Right ventricle myocardium superior (tissue), 1 donor: ENCODE measurements around the gene DCLK1. TPM values are rescaled to one million over a fixed set of nuclear protein-coding genes. Genes with fewer than 3 reads are reported as not detected.
A peak's percentile ranks its signal among the peaks of the same experiment; 100 is the strongest.

Experiments
- ATAC-seq: fragments of 200-7000 bp; cut with Tn5 transposase; one replicate; pipeline ENCODE4 v1.9.1; 2020; ENCODE audit warnings: mild to moderate bottlenecking; ENCODE audit not compliant: poor library complexity
- DNase-seq: peaks from one replicate; pipeline ENCODE4 v3.0.0-alpha.2; 2020
- intact Hi-C: fragments of 100-400 bp; cut with DNase I; formaldehyde crosslinking; loops from one replicate; pipeline ENCODE4 v1.11.2; 2022
- total RNA-seq: library from RNA; stranded (reverse); fragmentation: NEBNext Ultra II Directional; extraction: Animal tissue kit (Norgen Biotek cat#: 25700); gene quantifications from one replicate; pipeline ENCODE4 v1.2.1, GENCODE V29; 2021
- donor health status: DM: no; HTN: yes; CAD: no; lungs with severe emphysema.

Gene DCLK1
- total RNA-seq, 1 donor from 2014 or later: 12.7 TPM

DNA sequence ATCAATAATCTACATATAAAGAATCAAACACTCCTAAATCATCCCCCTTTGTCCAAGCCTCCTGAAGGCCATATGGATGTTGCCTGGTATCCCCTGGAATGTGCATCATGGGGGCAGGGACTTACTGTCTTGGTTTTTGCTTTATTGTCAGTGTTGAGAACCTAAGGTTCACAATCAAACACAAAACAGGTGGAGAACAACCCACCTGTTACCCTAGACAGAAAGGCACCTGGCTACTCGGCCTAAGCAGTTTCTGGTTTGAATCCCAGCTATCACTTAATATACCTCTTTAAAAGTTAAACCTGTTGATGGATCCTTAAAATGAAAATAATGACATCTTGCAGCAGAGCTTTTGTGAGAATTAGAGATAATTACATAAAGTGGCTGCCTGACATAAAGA, 68.9 kb downstream of the DCLK1 start:
- DNase-seq (no peak), ATAC-seq (no peak)
- intact Hi-C loops: loop anchor here (10.0 kb wide), 1 partner anchor 67 kb away; no protein-coding TSS in a partner anchor

DNA sequence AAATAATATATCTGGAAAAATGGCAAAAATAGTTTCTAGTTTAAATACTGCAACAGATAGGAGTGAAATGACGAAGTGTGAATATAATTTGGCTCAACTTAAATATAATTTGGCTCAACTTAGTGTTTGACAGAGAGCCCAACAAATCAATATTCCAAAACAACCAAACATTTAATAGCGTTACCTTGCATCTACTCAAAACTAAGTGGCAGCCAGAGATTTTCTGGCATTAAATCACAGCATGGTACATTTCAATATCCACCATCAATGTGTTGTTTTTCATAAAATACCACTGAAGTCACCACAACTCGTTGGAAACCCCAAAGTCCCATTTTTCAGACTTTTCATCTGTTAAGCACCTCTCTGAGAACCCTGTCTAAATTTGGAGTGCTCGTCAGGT, 69.6 kb downstream of the DCLK1 start:
- DNase-seq (no peak), ATAC-seq (no peak)

DNA sequence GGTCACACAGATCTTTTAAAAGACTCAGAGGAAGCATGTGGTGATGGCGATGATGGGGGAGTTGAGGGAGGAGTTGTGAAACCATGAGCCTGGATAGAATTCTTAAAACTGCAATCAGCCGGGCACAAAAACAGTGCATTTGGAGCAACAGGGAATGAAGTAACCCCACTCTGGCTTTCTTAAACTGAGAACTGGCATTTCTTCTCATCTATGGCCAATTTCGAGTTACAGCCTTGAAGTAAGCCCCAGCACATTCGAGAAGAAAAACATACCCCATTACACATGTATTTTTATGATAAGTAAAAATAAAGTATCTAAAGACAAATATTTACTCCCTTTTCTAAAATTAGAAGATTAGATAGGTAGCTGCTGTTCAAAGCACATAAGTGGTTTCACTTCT, 70.1 kb downstream of the DCLK1 start:
- DNase-seq: no peak
- no peak for ATAC-seq
- intact Hi-C loops: loop anchor here (10.0 kb wide), 1 partner anchor 66 kb away; no protein-coding TSS in a partner anchor

More for the DNA sequence above, 69.6 kb downstream of the DCLK1 start:
- intact Hi-C loops: loop anchor here (10.0 kb wide), 1 partner anchor 67 kb away; no protein-coding TSS in a partner anchor

DNA sequence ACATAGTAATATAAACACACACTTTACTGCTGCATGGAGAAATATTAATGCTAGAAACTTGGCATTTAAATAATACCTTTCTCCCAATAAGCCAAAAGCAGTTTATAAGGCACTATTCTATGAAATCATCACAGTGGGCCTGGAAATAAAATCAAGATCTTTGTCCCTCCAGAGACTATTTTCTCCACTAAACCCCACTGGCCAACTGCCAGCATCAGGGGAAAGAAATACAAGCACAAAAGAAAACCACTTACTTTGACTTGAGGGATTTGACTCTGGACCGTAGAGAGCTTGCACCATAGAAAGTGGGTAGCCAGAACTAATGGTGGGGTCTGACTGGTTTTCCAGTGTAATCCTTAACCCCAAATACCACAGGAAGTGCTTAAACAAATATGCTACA, 71.9 kb downstream of the DCLK1 start:
- peak; percentile 42 for DNase-seq
- peak; percentile 27 for ATAC-seq
- intact Hi-C loops: no loop called here

DNA sequence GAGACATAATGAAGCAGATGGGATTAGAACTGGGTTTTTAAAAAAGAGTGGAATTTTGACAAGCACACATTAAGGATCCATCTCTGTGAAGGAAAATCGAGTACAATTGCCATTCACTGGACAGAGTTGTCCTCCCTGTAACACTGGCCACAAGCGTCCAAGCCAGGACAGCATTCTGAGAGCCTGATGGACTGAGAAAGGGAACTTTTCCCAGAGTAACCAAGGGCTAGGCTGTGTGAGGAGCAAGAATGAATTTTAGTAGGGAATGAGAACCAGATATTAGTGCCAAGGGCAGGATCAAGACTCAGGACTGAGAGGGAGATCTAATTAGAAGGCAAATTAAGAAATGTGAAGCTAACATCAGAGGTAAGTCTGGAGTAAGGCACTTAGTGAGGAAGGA, 73.1 kb downstream of the DCLK1 start:
- intact Hi-C loops: no loop called here
- DNase-seq: no peak
- no peak for ATAC-seq

DNA sequence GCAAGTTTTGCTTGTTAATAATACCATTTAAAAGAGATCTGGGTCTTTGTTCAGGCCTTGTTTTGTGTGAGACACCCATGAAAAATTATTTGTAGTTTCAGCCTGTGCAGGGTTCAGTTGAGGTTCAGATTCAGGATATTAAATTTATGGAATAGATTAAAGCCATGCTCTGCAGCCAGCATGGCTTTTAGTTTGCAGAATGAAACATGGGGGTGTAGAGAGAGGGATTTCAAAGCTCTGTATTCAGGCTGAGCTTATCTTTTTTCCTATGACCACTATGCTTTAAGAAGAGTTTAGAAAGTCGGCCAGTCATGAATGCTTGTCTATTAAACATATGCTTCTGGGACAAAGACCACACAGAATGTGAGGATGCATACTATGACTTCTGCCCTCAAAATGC, 73.6 kb downstream of the DCLK1 start:
- intact Hi-C loops: no loop called here
- no peak for ATAC-seq

DNA sequence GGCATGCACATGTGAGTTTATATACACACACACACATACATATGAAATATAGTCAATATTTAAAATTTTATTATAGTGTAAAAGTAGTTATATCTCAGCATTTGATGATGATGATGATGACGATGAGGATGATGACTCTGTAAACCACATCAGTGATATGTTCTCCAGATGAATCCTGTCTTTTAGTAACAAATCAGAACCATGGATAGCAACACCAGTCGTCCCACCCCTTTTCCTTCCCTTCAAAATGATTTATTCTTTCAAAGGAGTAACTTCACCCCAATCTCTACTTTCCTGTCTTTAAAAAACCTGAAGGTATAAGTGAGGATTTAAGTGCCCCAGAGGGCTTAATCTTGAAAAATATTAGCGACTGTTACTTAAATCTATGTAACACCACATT, 74.1 kb downstream of the DCLK1 start:
- ATAC-seq: no peak
- no peak for DNase-seq
- intact Hi-C loops: no loop called here

More for the DNA sequence above, 73.6 kb downstream of the DCLK1 start:
- DNase-seq: no peak

DNA sequence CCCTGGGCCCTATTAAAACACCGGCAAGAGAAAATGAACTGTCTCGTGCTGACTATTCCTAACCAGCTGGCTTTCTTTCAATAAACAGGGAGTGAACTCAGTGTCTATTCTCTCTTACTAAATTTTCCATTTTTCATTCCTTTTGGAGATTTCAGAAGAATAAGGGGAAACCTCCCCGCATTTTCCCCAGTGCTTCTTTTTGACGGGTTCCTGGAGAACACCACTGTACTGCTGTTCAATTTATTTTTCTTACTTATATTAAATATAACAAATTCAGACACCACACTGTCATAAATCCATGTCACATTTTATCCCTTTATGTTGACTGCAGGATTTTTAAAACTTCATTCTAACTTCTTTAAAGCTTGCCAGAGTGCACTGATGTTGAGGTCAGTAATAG, 75.8 kb downstream of the DCLK1 start:
- intact Hi-C loops: no loop called here
- no peak for ATAC-seq
- no peak for DNase-seq

DNA sequence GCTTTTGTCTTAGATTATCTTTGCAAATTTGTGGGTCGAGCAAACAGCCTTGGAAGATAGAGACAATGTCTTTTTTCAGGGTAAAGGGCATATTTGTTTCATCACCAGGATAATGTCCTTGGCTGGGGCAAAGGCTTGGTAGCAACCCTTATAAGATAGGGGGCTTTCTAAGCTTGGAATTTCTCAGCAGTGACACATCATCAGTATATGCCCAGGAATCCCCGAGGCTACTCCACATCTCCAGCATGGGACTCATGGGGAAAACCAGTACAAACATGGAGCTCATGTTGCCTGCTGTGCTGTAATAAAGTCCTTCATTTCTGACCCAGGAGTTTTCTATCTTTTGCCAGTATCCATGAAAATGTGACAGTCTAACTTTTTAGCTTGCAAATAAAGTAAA, 77.1 kb downstream of the DCLK1 start:
- DNase-seq: no peak
- intact Hi-C loops: no loop called here
- no peak for ATAC-seq

DNA sequence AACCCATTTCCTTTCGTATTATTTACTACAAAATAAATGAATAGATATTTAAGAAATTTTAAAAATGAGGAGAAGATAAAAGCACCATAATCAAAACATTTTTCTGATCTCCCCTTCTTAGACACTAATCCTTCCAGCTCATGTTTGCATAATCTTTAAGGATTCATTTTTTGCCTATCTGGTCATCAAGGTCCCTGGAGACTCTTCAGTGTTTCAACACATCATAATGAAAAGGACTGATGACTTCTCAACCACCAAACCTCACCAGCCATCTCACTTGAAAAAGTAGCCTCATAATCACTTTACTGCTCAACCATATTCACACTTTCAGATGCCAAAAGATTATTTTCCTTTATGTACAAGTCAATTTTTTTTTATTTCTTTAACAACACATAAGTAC, 80.1 kb downstream of the DCLK1 start:
- no peak for ATAC-seq
- DNase-seq: no peak
- intact Hi-C loops: no loop called here

DNA sequence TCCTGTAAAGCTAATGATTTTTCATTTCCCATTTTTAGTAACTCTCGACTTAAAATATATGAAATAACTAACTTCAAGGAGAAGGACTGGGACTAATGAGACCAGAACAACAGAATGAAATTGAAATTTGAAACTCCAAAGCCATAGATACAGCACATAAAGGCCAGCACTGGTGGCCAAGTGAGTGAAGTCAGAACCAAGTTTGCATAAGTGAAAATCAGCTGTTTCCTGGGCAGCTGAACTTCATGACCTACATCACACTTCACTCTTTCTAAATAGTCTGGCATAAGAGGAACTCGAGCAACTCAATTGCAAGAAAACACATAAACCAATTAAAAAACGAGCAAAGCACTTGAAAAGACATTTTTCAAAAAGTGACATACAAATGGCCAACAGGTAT, 84.5 kb downstream of the DCLK1 start:
- ATAC-seq (no peak), DNase-seq (no peak)
- intact Hi-C loops: no loop called here

DNA sequence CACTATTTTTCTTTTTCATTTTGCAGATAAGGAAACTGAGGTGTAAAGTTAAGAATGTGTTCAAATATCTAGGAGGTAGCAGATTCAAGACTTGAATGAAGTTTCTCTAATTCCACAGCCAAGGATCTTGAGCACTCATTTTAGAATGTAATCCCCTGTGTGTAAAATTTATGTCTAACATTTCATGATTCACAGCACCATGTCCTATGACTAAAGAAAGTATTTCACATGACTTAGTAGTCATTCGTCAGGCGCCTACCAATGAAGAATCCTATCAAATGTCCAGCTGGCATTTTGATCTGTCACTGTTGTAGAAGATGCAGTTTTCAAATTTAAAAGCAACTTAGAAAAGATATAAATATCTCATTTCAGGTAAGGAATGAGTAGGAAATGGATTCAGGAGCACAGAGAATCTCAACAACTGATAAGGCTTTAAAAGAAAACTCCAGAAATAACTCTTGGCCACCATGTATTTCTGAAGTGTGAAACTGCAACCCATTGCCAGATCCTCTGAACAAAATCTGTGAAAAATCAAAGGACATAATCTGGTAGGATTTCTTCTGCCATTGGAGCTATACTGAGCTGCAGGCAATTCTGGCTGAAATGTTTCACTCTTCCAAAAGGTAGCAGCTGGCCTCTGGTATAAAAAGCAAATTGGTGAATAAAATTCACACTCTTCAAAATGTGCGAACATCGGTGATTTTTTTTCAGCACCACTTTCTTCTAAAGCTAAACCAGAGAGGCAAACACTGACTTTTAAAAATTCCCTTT, 92.2 kb downstream of the DCLK1 start:
- no peak for ATAC-seq
- intact Hi-C loops: no loop called here
- DNase-seq: no peak

DNA sequence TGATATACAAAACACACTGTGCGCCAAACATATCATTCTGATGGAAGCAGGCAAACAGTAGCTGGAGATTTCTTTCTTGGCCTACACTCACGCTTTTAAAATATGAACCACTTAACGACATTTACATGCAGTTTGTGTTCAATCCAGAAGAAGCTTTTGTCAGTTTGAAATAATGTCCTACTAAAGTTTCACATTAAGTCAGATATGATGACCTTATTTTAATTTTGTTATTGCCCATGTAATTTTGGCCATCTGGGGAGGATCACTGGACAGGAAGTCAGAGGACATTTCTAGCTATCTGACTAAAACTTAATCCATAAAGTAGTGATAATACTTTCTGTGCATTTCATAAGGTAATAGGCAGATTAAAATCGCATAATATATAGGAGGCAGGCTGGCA, 98.1 kb downstream of the DCLK1 start:
- intact Hi-C loops: no loop called here
- no peak for ATAC-seq
- no peak for DNase-seq

DNA sequence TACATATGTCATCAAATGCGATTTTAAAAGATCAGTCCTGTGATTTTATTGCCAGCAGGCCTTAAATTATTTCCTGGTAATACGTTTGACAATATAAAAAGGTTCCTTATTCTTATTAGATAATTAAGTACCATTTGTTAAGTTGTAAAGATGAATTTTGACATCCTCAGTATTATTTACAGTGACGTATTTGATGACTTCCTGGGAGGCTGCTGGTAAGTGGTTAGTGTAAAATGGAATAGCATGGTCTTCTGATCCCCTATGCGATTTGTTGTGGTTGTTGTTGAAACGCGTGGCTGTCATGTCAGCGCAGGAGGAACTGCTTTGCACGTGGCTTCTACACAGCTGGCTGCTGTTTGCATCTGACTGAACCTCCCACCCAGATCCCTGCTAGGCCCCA, 99.7 kb downstream of the DCLK1 start:
- DNase-seq: no peak
- ATAC-seq: no peak
- intact Hi-C loops: no loop called here

DNA sequence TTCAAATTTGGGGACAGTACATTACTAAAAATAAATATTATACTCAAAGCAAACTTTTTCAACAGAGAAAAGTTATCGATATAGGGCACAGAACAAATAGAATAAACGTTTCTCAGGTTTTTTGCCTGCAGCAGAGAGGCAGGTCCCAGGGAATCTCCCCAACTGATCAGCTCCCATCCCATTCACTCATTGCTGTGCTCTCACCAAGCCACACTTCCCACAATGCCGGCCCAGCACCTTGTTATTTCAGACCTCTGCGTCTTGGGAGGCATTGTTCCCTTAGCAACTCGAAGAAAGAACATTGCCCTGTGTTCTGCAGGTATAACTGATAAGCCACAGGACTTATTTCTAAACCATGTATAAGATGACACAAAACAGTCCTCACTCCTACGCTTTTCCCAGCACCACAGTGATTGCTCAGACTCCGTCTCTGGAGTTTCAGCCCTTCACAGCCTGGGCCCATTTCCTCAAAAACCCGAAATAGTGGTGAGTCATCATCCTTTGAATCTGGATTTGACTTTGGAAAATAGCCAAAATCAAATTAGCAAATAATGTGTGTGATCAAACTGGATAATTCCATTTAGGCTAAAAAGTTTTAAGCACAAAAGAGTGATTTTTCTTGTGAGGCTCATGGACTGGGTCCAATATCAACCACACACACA, 100.4 kb downstream of the DCLK1 start:
- intact Hi-C loops: no loop called here
- DNase-seq: no peak
- peak; percentile 57 for ATAC-seq

DNA sequence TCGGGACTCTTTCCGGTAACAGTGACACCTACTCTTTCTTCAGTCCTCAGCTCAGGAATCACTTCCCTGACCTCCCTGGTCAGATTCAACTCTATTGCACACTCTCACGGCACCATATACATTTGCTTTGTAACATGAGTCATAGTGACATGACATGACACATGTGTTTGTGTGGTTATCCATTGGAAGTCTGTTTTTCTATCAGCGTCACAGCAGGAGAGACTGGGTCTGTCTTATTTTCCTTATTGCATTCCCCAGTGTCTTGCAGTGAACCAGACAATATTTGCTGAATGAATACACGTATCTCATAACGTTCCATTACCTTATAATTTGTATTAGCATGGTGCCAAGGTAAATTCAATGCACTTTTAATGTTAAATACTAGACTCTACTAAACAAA, 102.0 kb downstream of the DCLK1 start:
- intact Hi-C loops: no loop called here
- no peak for DNase-seq
- no peak for ATAC-seq

DNA sequence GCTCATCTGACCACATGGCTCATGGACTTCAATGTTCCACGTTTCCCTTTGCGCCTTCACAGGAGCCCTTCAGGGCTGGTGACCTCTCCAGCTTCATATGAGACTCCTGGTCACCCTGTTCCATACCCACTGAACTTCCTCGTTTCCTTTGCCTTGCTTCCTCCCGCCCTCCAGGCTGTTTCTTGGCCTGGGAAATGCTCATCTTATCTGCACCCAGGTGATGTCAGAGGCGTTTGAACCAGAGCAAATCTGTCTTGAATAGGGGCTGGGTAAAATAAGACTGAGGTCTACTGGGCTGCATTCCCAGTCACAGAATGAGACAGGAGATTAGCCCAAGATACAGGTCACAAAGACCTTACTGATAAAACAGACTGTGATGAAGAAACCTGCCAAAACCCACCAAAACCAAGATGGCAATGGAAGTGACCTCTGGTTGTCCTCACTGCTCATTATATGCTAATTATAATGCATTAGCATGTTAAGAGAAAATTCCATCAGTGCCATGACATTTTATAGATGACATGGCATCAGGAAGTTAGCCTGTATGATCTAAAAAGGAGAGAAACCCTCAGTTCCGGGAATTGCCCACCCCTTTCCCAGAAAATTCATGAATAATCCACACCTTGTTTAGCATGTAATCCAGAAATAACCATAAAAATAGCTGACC, 102.7 kb downstream of the DCLK1 start:
- intact Hi-C loops: no loop called here
- no peak for ATAC-seq
- no peak for DNase-seq

DNA sequence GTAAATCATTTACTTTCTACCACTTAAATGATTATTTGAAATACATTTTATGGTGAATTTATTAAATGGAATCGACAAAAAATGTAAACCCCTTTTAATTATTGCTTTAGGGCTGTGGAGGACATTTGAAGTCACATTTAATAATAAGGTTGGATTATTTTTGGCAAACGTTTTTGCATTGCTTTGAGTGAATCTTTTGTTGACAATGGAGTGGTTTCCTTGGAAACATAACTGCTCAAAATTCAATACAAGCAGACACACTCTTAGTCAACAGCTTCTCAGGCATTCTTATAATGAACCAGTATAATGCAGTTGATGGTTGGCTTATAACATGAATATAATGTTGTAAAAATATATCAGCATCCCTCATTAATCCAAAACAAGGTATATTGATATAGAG, 104.7 kb downstream of the DCLK1 start:
- DNase-seq: no peak
- intact Hi-C loops: no loop called here
- ATAC-seq: no peak

DNA sequence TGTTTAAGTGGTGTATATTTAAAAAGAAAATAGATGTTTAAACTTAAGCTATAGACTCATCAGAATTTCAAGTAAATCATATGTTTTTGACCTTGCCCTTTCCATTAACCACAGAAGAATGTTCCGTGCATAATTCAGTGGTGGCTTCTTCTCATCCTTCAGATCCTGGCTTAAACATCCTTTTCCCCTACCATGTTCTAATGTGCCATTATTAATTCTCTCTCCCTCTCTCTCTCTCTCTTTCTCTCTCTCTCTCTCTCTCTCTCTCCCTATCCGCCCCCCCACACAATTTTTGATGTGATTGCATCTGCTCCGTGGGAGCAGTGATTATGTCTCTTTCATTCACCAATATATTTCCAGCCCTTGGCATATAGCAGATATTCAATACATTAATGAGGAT, 116.4 kb downstream of the DCLK1 start:
- intact Hi-C loops: no loop called here
- ATAC-seq: no peak

More for the DNA sequence above, 116.4 kb downstream of the DCLK1 start:
- no peak for DNase-seq
